K562 (cell line): ENCODE measurements around the gene TRIM36. TPM values are rescaled to one million over a fixed set of nuclear protein-coding genes. Genes with fewer than 3 reads are reported as not detected.

Source experiments
- ATAC-seq: fragments of 200-7000 bp; cut with Tn5 transposase; 3 replicates; pipeline ENCODE4 v1.9.1; 2020; ENCODE audit warnings: moderate library complexity
- BruUV-seq: library from RNA; stranded (reverse); fragments of 400-500 nt; replicated peaks from 2 replicates; lab custom pipeline; 2021; lab: Mats Ljungman, UMichigan
- CTCF ChIA-PET: fragments of 300-600 bp; formaldehyde crosslinking; extraction: SDS; loops from one replicate; lab custom pipeline; 2021; ENCODE audit warnings: low intra/inter-chr PET ratio; lab: Yijun Ruan, JAX
- POLR2A ChIA-PET: fragments of 300-600, 350-650 bp; sonication (Branson Sonifier 250); formaldehyde crosslinking; extraction: SDS; loops from one replicate; lab custom pipeline; 2021; ENCODE audit warnings: antibody characterized with exemption, inconsistent platforms; lab: Yijun Ruan, JAX
- DNase-seq, 4 experiments: peaks; one replicate each; pipeline versions ENCODE4 v3.0.0 to v3.0.0-alpha.2; 2011 to 2018; ENCODE audit warnings: low spot score in 3 of 4, mixed read lengths in 3 of 4; ENCODE audit errors: extremely low read depth in 1 of 4
- FAIRE-seq: peaks from 2 replicates; lab custom pipeline; 2011; peaks lifted over from hg19 to GRCh38; lab: Jason Lieb, UNC
- H2AFZ ChIP-seq: 2 replicates; pipeline ENCODE4 v1.6.0; 2011; ENCODE audit warnings: low read depth, low read length, control low read depth, inconsistent platforms
- H3K27ac ChIP-seq: fragments of 200-600 bp; 3 replicates; pipeline ENCODE4 v1.8.0; 2011; ENCODE audit warnings: low read depth, mild to moderate bottlenecking, control low read depth, inconsistent platforms, low read length, moderate library complexity, mixed read lengths; ENCODE audit errors: extremely low read depth
- H3K27me3 ChIP-seq, 2 experiments: fragments of 300-600 bp in 1 of 2; 2 replicates in 1 of 2; 3 replicates in 1 of 2; pipeline versions ENCODE4 v1.6.0 to v1.8.0; 2011; ENCODE audit warnings: inconsistent platforms in 2 of 2, low read length in 2 of 2, mild to moderate bottlenecking in 1 of 2, mixed read lengths in 1 of 2, moderate library complexity in 1 of 2; ENCODE audit not compliant: control insufficient read depth in 2 of 2, insufficient read depth in 2 of 2
- H3K36me3 ChIP-seq: fragments of 300-600 bp; 3 replicates; pipeline ENCODE4 v1.8.0; 2011; ENCODE audit warnings: mild to moderate bottlenecking, low read length, inconsistent platforms; ENCODE audit not compliant: control insufficient read depth, insufficient read depth
- H3K4me1 ChIP-seq, 2 experiments: fragments of 200-600 bp in 1 of 2; replicated peaks in 1 of 2; 2 replicates in 1 of 2; 3 replicates in 1 of 2; pipeline versions ENCODE4 v1.5.1 to v1.8.0; 2011; ENCODE audit warnings: inconsistent platforms in 2 of 2, low read length in 2 of 2, mild to moderate bottlenecking in 1 of 2, mixed read lengths in 1 of 2, moderate library complexity in 1 of 2; ENCODE audit not compliant: control insufficient read depth in 2 of 2, insufficient read depth in 2 of 2
- H3K4me2 ChIP-seq: 2 replicates; pipeline ENCODE4 v1.6.1; 2011; ENCODE audit warnings: low read length, control low read depth, inconsistent platforms, mixed read lengths; ENCODE audit not compliant: insufficient read depth
- H3K4me3 ChIP-seq: fragments of 200-600 bp; sonication (generic), shearing (Covaris generic); 2 replicates; pipeline ENCODE4 v1.5.1; 2016; ENCODE audit warnings: control low read depth, inconsistent platforms
- H3K79me2 ChIP-seq: fragments of 200-600 bp; 3 replicates; pipeline ENCODE4 v1.8.0; 2011; ENCODE audit warnings: low read length, inconsistent platforms; ENCODE audit not compliant: control insufficient read depth, insufficient read depth
- H3K9ac ChIP-seq, 2 experiments: 2 replicates each; pipeline versions ENCODE4 v1.6.0 to v1.6.1; 2011; ENCODE audit warnings: low read depth in 2 of 2, low read length in 2 of 2, control low read depth in 1 of 2, inconsistent platforms in 1 of 2, mild to moderate bottlenecking in 1 of 2, mixed read lengths in 1 of 2; ENCODE audit not compliant: insufficient read depth in 1 of 2
- H3K9me1 ChIP-seq: one replicate; pipeline ENCODE4 v1.6.0; 2011; ENCODE audit warnings: inconsistent platforms, mild to moderate bottlenecking, low read length, moderate library complexity; ENCODE audit not compliant: control insufficient read depth, insufficient read depth
- H3K9me3 ChIP-seq: replicated peaks from 2 replicates; pipeline ENCODE4 v1.5.1; 2011; ENCODE audit warnings: low read depth, low read length, inconsistent platforms; ENCODE audit not compliant: control insufficient read depth, insufficient read depth
- H4K20me1 ChIP-seq: replicated peaks from 2 replicates; pipeline ENCODE4 v1.6.1; 2011; ENCODE audit warnings: low read length, inconsistent platforms, mixed read lengths; ENCODE audit not compliant: control insufficient read depth, insufficient read depth
- ATF4 ChIP-seq: fragments of 450-650 bp; formaldehyde crosslinking; IDR thresholded peaks from 2 replicates; pipeline ENCODE4 v1.4.0; 2022; ENCODE audit warnings: mild to moderate bottlenecking, moderate library complexity
- CAMTA2 ChIP-seq: fragments of 250-450 bp; sonication (Bioruptor Pico); conservative IDR thresholded peaks from 2 replicates; pipeline ENCODE4 v1.5.1; 2022
- HNRNPK ChIP-seq: fragments of 200-400 bp; formaldehyde crosslinking; IDR thresholded peaks from one replicate; pipeline ENCODE4 v1.6.1; 2018; ENCODE audit warnings: mild to moderate bottlenecking, low read depth, low read length; ENCODE audit not compliant: poor library complexity, severe bottlenecking
- MAFF ChIP-seq: IDR thresholded peaks from 2 replicates; pipeline ENCODE4 v1.6.1; 2012; ENCODE audit warnings: low read length, improper control_type of control experiment
- MYC ChIP-seq, 2 experiments: fragments of 250-450 bp in 1 of 2; sonication (Bioruptor Pico) in 1 of 2; IDR thresholded peaks; 2 replicates each; pipeline versions ENCODE4 v1.5.1 to v1.6.1; 2012 to 2021; ENCODE audit warnings: low read depth in 2 of 2, borderline replicate concordance in 1 of 2, improper control_type of control experiment in 1 of 2, low read length in 1 of 2, mild to moderate bottlenecking in 1 of 2, moderate library complexity in 1 of 2
- POLR2AphosphoS5 ChIP-seq: IDR thresholded peaks from 2 replicates; pipeline ENCODE4 v1.6.1; 2011; ENCODE audit warnings: mild to moderate bottlenecking, low read depth, low read length, moderate library complexity; ENCODE audit not compliant: control insufficient read depth, insufficient read depth
- SUPT5H ChIP-seq: fragments of 450-650 bp; IDR thresholded peaks from 2 replicates; pipeline ENCODE4 v1.6.1; 2016
- TFAP4 ChIP-seq: sonication (generic); formaldehyde crosslinking; IDR thresholded peaks from 2 replicates; pipeline ENCODE4 v1.8.0; 2022; ENCODE audit warnings: missing genetic modification reagents, mild to moderate bottlenecking, moderate library complexity, borderline replicate concordance
- TRIM24 ChIP-seq, 2 experiments: fragments of 450-650 bp; IDR thresholded peaks; 2 replicates each; pipeline ENCODE4 v1.6.1; 2016
- TRIM28 ChIP-seq: fragments of 450-650 bp; IDR thresholded peaks from 2 replicates; pipeline ENCODE4 v1.6.1; 2017
- YY1 ChIP-seq, 3 experiments: IDR thresholded peaks; 2 replicates each; pipeline ENCODE4 v1.6.1; 2011; ENCODE audit warnings: low read length in 2 of 3, mild to moderate bottlenecking in 2 of 3, moderate library complexity in 2 of 3, borderline replicate concordance in 1 of 3, control low read depth in 1 of 3, low read depth in 1 of 3; ENCODE audit not compliant: insufficient read depth in 3 of 3, insufficient replicate concordance in 2 of 3, control insufficient read depth in 1 of 3, insufficient read length in 1 of 3; ENCODE audit errors: extremely low read depth in 1 of 3
- ZBTB8A ChIP-seq: fragments of 450-650 bp; IDR thresholded peaks from 2 replicates; pipeline ENCODE4 v1.6.1; 2018; ENCODE audit warnings: mild to moderate bottlenecking, moderate library complexity; ENCODE audit not compliant: partially characterized antibody
- ZFP30 ChIP-seq: fragments of 250-450 bp; sonication (Bioruptor Pico); IDR thresholded peaks from 2 replicates; pipeline ENCODE4 v1.8.0; 2022; ENCODE audit warnings: moderate library complexity, mild to moderate bottlenecking, inconsistent platforms, borderline replicate concordance
- ZFPM2 ChIP-seq: fragments of 250-450 bp; sonication (Bioruptor Pico); IDR thresholded peaks from 2 replicates; pipeline ENCODE4 v1.5.1; 2022; ENCODE audit warnings: mild to moderate bottlenecking
- ZNF347 ChIP-seq: fragments of 450-650 bp; formaldehyde crosslinking; IDR thresholded peaks from 2 replicates; pipeline ENCODE4 v1.4.0; 2020; ENCODE audit warnings: low read depth, mild to moderate bottlenecking, moderate library complexity
- ZNF77 ChIP-seq: fragments of 250-450 bp; sonication (Bioruptor Pico); IDR thresholded peaks from 2 replicates; pipeline ENCODE4 v1.5.0; 2020
- WGBS: fragments of 100-300 bp; shearing (Covaris generic); methylation state at CpG from one replicate; pipeline ENCODE4 v1.1.6; 2016; ENCODE audit warnings: low coverage, mixed read lengths; ENCODE audit not compliant: insufficient coverage; ENCODE audit errors: missing lambda C conversion rate; 5-methylcytosine and 5-hydroxymethylcytosine counted together
- in situ Hi-C: fragments of 300-500 bp; cut with MboI; formaldehyde crosslinking; loops from 4 replicates; pipeline ENCODE4 v1.15.0; 2018; ENCODE audit warnings: inconsistent platforms, mixed read lengths
- intact Hi-C: fragments of 100-400 bp; cut with micrococcal nuclease; formaldehyde crosslinking; loops from 2 replicates; pipeline ENCODE4 v1.14.2; 2022
- polyA plus RNA-seq, 8 experiments: library from polyadenylated mRNA; depleted of rRNA in 4 of 8; stranded (reverse) in 5 of 8; unstranded in 3 of 8; fragments of >200 nt; fragmentation: Nextera tagmentation in 2 of 8; fragmentation: Illumina TruSeq in 1 of 8; extraction: Ambion mirVana in 2 of 8; extraction: Trizol in 1 of 8; gene quantifications; 2 replicates each; pipeline versions ENCODE4 v1.2.1 to v1.2.3, GENCODE V29; 2011 to 2014; ENCODE audit warnings: inconsistent platforms in 1 of 8, missing spikeins in 1 of 8
- total RNA-seq, 7 experiments: library from RNA; depleted of rRNA in 6 of 7; stranded (reverse); fragments of >200 nt in 6 of 7; fragmentation: Illumina TruSeq in 2 of 7; extraction: Trizol in 2 of 7; gene quantifications; 2 replicates each; pipeline versions ENCODE4 v1.2.1 to v1.2.3, GENCODE V29; 2011 to 2021; ENCODE audit warnings: low replicate concordance in 1 of 7

TRIM36 gene
- total and polyA plus RNA-seq, 9 of the 15 experiments (the other 6 are each of a cell fraction or from before 2014, with no cell fraction given) = 0.10 to 0.71 (median 0.31) TPM

DNA sequence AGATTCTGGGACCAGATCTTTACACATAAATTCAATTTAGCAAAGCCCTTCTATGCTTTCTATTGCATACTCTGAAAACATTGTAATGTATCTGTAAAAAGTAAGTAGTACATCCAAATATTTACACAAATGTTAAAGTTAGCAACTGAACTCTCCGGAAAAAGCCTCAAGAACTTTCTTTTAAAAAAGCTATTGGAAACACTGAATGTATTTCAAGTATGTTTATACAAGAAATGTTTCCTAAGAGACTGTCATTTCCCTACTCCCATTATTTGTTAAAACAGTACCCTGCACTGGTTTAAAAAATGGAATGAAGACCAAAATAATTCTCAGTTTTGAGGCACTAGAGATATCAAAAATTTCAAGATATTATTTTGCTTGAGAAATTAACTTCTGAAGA, 44.8 kb upstream of the TRIM36 start:
- no peaks in the 10 kb centered on the region for H3K79me2 ChIP-seq
- no peak overlapping the region for H3K27ac ChIP-seq
- no peaks in the 10 kb centered on the region for H4K20me1 ChIP-seq
- H3K4me3 ChIP-seq = no peak overlapping the region
- no peak for FAIRE-seq
- ChIA-PET CTCF (no interaction called here), POLR2A (no interaction called here)
- H3K36me3 ChIP-seq = peaks cover 10% of the 10 kb centered on the region; the same call in 2 of the 3 replicates
- no peak overlapping the region for H2AFZ ChIP-seq
- no peaks in the 10 kb centered on the region for H3K27me3 ChIP-seq
- no TSS peak for BruUV-seq
- TF ChIP-seq HNRNPK (no peak), YY1 (IDR thresholded peaks at IDR 0.05; ENCODE audit: borderline replicate concordance in 1 of 3, control insufficient read depth in 1 of 3, extremely low read depth in 1 of 3, insufficient read depth in 3 of 3, insufficient read length in 1 of 3, insufficient replicate concordance in 2 of 3, low read depth in 1 of 3, low read length in 2 of 3) (no peak), SUPT5H (no peak), TRIM24 (IDR thresholded peaks at IDR 0.05) (no peak), TRIM28 (no peak), POLR2AphosphoS5 (no peak)
- no peak overlapping the region for H3K4me2 ChIP-seq
- DNase-seq = no peak
- 92% methylated on average over 1 of the region's 1 CpG for WGBS
- no peaks in the 10 kb centered on the region for H3K4me1 ChIP-seq
- H3K9me3 ChIP-seq = no peaks in the 10 kb centered on the region
- no peak overlapping the region for H3K9ac ChIP-seq
- in situ Hi-C loops = no loop called here
- ATAC-seq = no peak
- no peaks in the 10 kb centered on the region for H3K9me1 ChIP-seq
- intact Hi-C loops = no loop called here

DNA sequence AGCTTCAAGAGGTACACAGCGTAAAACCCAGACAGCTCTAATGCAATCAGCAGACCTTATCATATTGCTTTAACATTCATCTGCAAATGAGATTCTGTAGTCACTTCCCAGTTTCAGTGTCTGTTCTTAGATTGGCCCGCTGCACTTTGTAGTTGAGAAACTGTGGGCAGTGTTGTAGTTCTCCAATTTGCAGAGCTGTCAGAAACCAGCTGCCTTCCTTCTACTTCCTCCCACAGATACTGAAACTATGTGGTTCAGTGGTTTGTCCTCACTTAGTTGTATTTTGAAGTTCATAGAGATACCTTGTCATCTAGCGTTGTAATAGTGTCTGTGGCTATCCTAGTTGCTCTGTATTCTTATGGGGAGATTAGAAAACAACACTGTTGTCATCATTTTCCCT, 39.6 kb upstream of the TRIM36 start:
- Histone ChIP-seq H3K4me3 (no peak overlapping the region), H3K9me1 (no peaks in the 10 kb centered on the region), H4K20me1 (no peaks in the 10 kb centered on the region), H3K4me2 (no peak overlapping the region), H2AFZ (no peak overlapping the region), H3K27me3 (no peaks in the 10 kb centered on the region), H3K4me1 (no peaks in the 10 kb centered on the region), H3K36me3 (peaks cover 6% of the 10 kb centered on the region; the same call in 2 of the 3 replicates), H3K79me2 (no peaks in the 10 kb centered on the region), H3K27ac (no peak overlapping the region), H3K9me3 (no peaks in the 10 kb centered on the region), H3K9ac (no peak overlapping the region)
- ATAC-seq (no peak), DNase-seq (no peak), FAIRE-seq (no peak)
- BruUV-seq = no TSS peak
- ChIA-PET POLR2A (no interaction called here), CTCF (no interaction called here)
- in situ Hi-C loops (no loop called here), intact Hi-C loops (no loop called here)
- WGBS = 94% methylated on average over 3 of the region's 3 CpGs
- TF ChIP-seq ZFP30 (CRISPR knock-in tag) (no peak), CAMTA2 (no peak), MYC (IDR thresholded peaks at IDR 0.05; ENCODE audit: low read depth, low read length) (no peak), MYC (CRISPR knock-in tag; IDR thresholded peaks at IDR 0.05; ENCODE audit: borderline replicate concordance, low read depth) (no peak), ZNF347 (CRISPR knock-in tag) (no peak), MAFF (no peak), ZNF77 (CRISPR knock-in tag) (no peak), TFAP4 (CRISPR knock-in tag) (no peak), ZFPM2 (CRISPR knock-in tag) (no peak), ZBTB8A (no peak), ATF4 (CRISPR knock-in tag) (no peak)
